HepG2 (cell line): ENCODE measurements around the gene SART1. TPM values are rescaled to one million over a fixed set of nuclear protein-coding genes. Genes with fewer than 3 reads are reported as not detected.

ENCODE experiments used
- CEBPG ChIP-seq: IDR thresholded peaks from 2 replicates; pipeline ENCODE4 v1.6.1; 2016
- EZH2 ChIP-seq: conservative IDR thresholded peaks from 2 replicates; pipeline ENCODE4 v1.6.1; 2012; ENCODE audit warnings: mild to moderate bottlenecking, low read depth, low read length, moderate library complexity
- KLF13 ChIP-seq: sonication (generic); formaldehyde crosslinking; IDR thresholded peaks from 2 replicates; pipeline ENCODE4 v1.4.0; 2020; ENCODE audit warnings: mild to moderate bottlenecking, missing genetic modification reagents
- NCOA5 ChIP-seq: sonication (generic); formaldehyde crosslinking; IDR thresholded peaks from 2 replicates; pipeline ENCODE4 v1.4.0; 2020; ENCODE audit warnings: missing genetic modification reagents
- NFIB ChIP-seq: sonication (generic); formaldehyde crosslinking; IDR thresholded peaks from 2 replicates; pipeline ENCODE4 v1.9.0; 2021; ENCODE audit warnings: missing genetic modification reagents, mild to moderate bottlenecking, borderline replicate concordance
- PAX8 ChIP-seq: sonication (generic); formaldehyde crosslinking; IDR thresholded peaks from 2 replicates; pipeline ENCODE4 v1.8.0; 2022; ENCODE audit warnings: mild to moderate bottlenecking, missing genetic modification reagents, borderline replicate concordance
- PHF5A ChIP-seq: IDR thresholded peaks from one replicate; pipeline ENCODE4 v1.6.1; 2018; ENCODE audit warnings: low read depth, missing genetic modification reagents; ENCODE audit not compliant: unreplicated experiment
- RXRB ChIP-seq: IDR thresholded peaks from 2 replicates; pipeline ENCODE4 v1.6.1; 2016; ENCODE audit warnings: borderline replicate concordance, missing genetic modification reagents, missing compliant biosample characterization
- SNAPC2 ChIP-seq: sonication (generic); formaldehyde crosslinking; IDR thresholded peaks from 2 replicates; pipeline ENCODE4 v1.8.1; 2022; ENCODE audit warnings: mild to moderate bottlenecking, missing genetic modification reagents
- SPEN ChIP-seq: sonication (generic); formaldehyde crosslinking; IDR thresholded peaks from 2 replicates; pipeline ENCODE4 v1.5.1; 2020; ENCODE audit warnings: low read depth, mild to moderate bottlenecking, missing genetic modification reagents
- TCF7 ChIP-seq: sonication (generic); IDR thresholded peaks from 2 replicates; pipeline ENCODE4 v1.6.1; 2016; ENCODE audit warnings: antibody characterized with exemption, low read depth
- TRIM24 ChIP-seq: sonication (generic); formaldehyde crosslinking; IDR thresholded peaks from 2 replicates; pipeline ENCODE4 v1.8.0; 2022; ENCODE audit warnings: mild to moderate bottlenecking, missing genetic modification reagents
- ZNF264 ChIP-seq: sonication (generic); formaldehyde crosslinking; IDR thresholded peaks from 2 replicates; pipeline ENCODE4 v1.4.0; 2020; ENCODE audit warnings: missing genetic modification reagents
- ZNF331 ChIP-seq: sonication (generic); formaldehyde crosslinking; IDR thresholded peaks from 2 replicates; pipeline ENCODE4 v1.4.0; 2020; ENCODE audit warnings: missing genetic modification reagents
- polyA plus RNA-seq, 8 experiments: library from polyadenylated mRNA; depleted of rRNA in 3 of 8; stranded (reverse) in 7 of 8; unstranded in 1 of 8; fragments of >200 nt; fragmentation: Illumina TruSeq in 4 of 8; extraction: Trizol in 4 of 8; gene quantifications; 2 replicates each; pipeline versions ENCODE4 v1.2.1 to v1.2.3, GENCODE V29; 2011 to 2016; ENCODE audit warnings: low read depth in 4 of 8, missing spikeins in 1 of 8, mixed read lengths in 1 of 8; ENCODE audit not compliant: insufficient read depth in 1 of 8
- total RNA-seq, 5 experiments: library from RNA; depleted of rRNA; stranded (reverse); fragments of >200 nt; fragmentation: Illumina TruSeq; extraction: Trizol; gene quantifications; 2 replicates each; pipeline ENCODE4 v1.2.3, GENCODE V29; 2016; ENCODE audit warnings: low read depth in 1 of 5
- TF ChIP-seq, protein P1 (sequence below): sonication (generic); formaldehyde crosslinking; IDR thresholded peaks from 2 replicates; pipeline ENCODE4 v1.4.0; 2020; ENCODE audit warnings: missing genetic modification reagents, borderline replicate concordance
- TF ChIP-seq, protein P2 (sequence below): sonication (generic); formaldehyde crosslinking; IDR thresholded peaks from 2 replicates; pipeline ENCODE4 v1.4.0; 2020; ENCODE audit warnings: missing genetic modification reagents; ENCODE audit errors: not compliant biosample characterization
- TF ChIP-seq, protein P3 (sequence below): sonication (generic); formaldehyde crosslinking; IDR thresholded peaks from 2 replicates; pipeline ENCODE4 v1.4.0; 2020; ENCODE audit warnings: missing genetic modification reagents, borderline replicate concordance
- TF ChIP-seq, protein P4 (sequence below): sonication (generic); formaldehyde crosslinking; IDR thresholded peaks from 2 replicates; pipeline ENCODE4 v1.5.0; 2020; ENCODE audit warnings: mild to moderate bottlenecking, missing genetic modification reagents
- TF ChIP-seq, protein P5 (sequence below): sonication (generic); formaldehyde crosslinking; IDR thresholded peaks from 2 replicates; pipeline ENCODE4 v1.4.0; 2020; ENCODE audit warnings: missing genetic modification reagents

SART1 gene
- total and polyA plus RNA-seq, 2 of the 13 experiments (the other 11 are each of a cell fraction or from before 2014, with no cell fraction given), result 11.3 to 22.5 TPM

DNA sequence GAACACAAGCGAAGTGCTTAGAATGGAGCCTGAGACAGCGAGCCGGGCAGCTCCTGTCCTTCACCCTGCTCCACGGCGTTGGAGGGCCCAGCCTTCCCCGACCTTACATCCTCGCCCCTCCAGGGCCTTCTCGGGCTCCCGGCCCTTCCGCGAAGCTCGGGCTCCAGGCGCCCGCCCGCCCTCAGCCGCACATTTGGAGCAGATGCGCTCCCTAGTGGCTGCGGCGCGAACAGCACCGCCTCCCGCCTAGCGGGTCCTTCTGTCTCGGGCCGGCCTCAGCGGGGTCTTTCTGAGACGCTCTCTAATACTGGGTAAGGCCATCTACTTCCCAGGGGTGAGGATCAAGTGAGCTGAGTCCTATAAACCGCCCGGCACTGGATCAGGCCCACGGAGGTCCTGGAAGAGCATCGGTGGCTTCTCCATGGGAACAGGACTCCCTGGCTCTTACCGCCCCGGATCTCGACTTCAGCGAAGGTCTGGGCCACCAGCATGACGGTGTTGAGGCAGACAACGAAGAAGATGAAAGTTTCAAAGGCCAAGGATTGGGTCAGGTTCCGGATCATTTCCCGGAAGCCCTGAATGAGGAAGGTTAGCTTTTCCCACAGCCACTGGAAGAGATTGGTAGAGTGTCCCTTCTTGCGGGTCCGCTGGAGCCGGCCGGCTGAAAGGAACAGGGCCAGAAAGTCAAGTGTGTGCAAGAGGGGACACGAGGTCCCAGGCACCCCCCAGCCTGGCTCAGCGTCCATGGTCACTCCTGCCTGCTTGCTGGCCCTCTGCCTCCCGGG lies 61.1 kb downstream of the SART1 start (continued):
- TF ChIP-seq, protein P1, sequence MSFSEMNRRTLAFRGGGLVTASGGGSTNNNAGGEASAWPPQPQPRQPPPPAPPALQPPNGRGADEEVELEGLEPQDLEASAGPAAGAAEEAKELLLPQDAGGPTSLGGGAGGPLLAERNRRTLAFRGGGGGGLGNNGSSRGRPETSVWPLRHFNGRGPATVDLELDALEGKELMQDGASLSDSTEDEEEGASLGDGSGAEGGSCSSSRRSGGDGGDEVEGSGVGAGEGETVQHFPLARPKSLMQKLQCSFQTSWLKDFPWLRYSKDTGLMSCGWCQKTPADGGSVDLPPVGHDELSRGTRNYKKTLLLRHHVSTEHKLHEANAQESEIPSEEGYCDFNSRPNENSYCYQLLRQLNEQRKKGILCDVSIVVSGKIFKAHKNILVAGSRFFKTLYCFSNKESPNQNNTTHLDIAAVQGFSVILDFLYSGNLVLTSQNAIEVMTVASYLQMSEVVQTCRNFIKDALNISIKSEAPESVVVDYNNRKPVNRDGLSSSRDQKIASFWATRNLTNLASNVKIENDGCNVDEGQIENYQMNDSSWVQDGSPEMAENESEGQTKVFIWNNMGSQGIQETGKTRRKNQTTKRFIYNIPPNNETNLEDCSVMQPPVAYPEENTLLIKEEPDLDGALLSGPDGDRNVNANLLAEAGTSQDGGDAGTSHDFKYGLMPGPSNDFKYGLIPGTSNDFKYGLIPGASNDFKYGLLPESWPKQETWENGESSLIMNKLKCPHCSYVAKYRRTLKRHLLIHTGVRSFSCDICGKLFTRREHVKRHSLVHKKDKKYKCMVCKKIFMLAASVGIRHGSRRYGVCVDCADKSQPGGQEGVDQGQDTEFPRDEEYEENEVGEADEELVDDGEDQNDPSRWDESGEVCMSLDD (CRISPR knock-in tag), result no peak
- TF ChIP-seq, protein P2, sequence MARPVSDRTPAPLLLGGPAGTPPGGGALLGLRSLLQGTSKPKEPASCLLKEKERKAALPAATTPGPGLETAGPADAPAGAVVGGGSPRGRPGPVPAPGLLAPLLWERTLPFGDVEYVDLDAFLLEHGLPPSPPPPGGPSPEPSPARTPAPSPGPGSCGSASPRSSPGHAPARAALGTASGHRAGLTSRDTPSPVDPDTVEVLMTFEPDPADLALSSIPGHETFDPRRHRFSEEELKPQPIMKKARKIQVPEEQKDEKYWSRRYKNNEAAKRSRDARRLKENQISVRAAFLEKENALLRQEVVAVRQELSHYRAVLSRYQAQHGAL (CRISPR knock-in tag), result no peak
- TF ChIP-seq NFIB (CRISPR knock-in tag) (no peak), CEBPG (CRISPR knock-in tag) (no peak), EZH2 (no peak), ZNF331 (CRISPR knock-in tag) (peak; percentile 38; the same call in 1 of the 2 replicates), RXRB (peak; percentile 25; the same call in 1 of the 2 replicates), KLF13 (CRISPR knock-in tag) (no peak), ZNF264 (CRISPR knock-in tag) (no peak), SPEN (no peak), TRIM24 (CRISPR knock-in tag) (no peak), NCOA5 (no peak), PAX8 (CRISPR knock-in tag) (no peak), SNAPC2 (CRISPR knock-in tag) (no peak), TCF7 (no peak), PHF5A (CRISPR knock-in tag) (no peak)
- TF ChIP-seq, protein P3, sequence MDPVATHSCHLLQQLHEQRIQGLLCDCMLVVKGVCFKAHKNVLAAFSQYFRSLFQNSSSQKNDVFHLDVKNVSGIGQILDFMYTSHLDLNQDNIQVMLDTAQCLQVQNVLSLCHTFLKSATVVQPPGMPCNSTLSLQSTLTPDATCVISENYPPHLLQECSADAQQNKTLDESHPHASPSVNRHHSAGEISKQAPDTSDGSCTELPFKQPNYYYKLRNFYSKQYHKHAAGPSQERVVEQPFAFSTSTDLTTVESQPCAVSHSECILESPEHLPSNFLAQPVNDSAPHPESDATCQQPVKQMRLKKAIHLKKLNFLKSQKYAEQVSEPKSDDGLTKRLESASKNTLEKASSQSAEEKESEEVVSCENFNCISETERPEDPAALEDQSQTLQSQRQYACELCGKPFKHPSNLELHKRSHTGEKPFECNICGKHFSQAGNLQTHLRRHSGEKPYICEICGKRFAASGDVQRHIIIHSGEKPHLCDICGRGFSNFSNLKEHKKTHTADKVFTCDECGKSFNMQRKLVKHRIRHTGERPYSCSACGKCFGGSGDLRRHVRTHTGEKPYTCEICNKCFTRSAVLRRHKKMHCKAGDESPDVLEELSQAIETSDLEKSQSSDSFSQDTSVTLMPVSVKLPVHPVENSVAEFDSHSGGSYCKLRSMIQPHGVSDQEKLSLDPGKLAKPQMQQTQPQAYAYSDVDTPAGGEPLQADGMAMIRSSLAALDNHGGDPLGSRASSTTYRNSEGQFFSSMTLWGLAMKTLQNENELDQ (CRISPR knock-in tag), result no peak
- TF ChIP-seq, protein P4, sequence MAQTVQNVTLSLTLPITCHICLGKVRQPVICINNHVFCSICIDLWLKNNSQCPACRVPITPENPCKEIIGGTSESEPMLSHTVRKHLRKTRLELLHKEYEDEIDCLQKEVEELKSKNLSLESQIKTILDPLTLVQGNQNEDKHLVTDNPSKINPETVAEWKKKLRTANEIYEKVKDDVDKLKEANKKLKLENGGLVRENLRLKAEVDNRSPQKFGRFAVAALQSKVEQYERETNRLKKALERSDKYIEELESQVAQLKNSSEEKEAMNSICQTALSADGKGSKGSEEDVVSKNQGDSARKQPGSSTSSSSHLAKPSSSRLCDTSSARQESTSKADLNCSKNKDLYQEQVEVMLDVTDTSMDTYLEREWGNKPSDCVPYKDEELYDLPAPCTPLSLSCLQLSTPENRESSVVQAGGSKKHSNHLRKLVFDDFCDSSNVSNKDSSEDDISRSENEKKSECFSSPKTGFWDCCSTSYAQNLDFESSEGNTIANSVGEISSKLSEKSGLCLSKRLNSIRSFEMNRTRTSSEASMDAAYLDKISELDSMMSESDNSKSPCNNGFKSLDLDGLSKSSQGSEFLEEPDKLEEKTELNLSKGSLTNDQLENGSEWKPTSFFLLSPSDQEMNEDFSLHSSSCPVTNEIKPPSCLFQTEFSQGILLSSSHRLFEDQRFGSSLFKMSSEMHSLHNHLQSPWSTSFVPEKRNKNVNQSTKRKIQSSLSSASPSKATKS, result no peak
- TF ChIP-seq, protein P5, sequence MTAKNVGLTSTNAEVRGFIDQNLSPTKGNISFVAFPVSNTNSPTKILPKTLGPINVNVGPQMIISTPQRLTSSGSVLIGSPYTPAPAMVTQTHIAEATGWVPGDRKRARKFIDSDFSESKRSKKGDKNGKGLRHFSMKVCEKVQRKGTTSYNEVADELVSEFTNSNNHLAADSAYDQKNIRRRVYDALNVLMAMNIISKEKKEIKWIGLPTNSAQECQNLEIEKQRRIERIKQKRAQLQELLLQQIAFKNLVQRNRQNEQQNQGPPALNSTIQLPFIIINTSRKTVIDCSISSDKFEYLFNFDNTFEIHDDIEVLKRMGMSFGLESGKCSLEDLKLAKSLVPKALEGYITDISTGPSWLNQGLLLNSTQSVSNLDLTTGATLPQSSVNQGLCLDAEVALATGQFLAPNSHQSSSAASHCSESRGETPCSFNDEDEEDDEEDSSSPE (CRISPR knock-in tag), result no peak; the same call in 1 of the 2 replicates
